B cell (primary cell): ENCODE data around the gene POLR1G. TPM values are rescaled to one million over a fixed set of nuclear protein-coding genes. Genes with fewer than 3 reads are reported as not detected.

ENCODE experiments used
- ATAC-seq: fragments of 200-7000 bp; cut with Tn5 transposase; one replicate; pipeline ENCODE4 v1.10.0; 2021; ENCODE audit warnings: low read depth, mild to moderate bottlenecking, moderate number of reproducible peaks, moderate library complexity
- CTCF ChIA-PET: fragments of 350-600 bp; sonication (Branson Sonifier 250); formaldehyde crosslinking; loops from one replicate; lab custom pipeline; 2021; ENCODE audit warnings: antibody characterized with exemption, inconsistent platforms; lab: Charles Lee
- POLR2A ChIA-PET: fragments of 350-600 bp; sonication (Branson Sonifier 250); formaldehyde crosslinking; loops from one replicate; lab custom pipeline; 2021; ENCODE audit warnings: antibody characterized with exemption; lab: Charles Lee
- DNase-seq: peaks from one replicate; pipeline ENCODE4 v3.0.0; 2013
- H2AFZ ChIP-seq: 2 replicates; pipeline ENCODE4 v1.6.1; 2012; ENCODE audit warnings: mild to moderate bottlenecking, low read depth, low read length; ENCODE audit not compliant: insufficient read depth, poor library complexity, severe bottlenecking
- H3K27ac ChIP-seq, 2 donors: 1 replicate in 1 of 2; 2 replicates in 1 of 2; pipeline ENCODE4 v1.5.1; 2012 to 2013; ENCODE audit warnings: low read length in 2 of 2, mild to moderate bottlenecking in 2 of 2, moderate library complexity in 1 of 2
- H3K27me3 ChIP-seq, 4 experiments: fragments of 200-600 bp in 1 of 4; sonication (generic) in 1 of 4; replicated peaks in 1 of 4; 1 replicate in 2 of 4; 2 replicates in 2 of 4; pipeline versions ENCODE4 v1.6.1 to v1.7.0; 2013 to 2016; ENCODE audit warnings: low read length in 3 of 4, mild to moderate bottlenecking in 2 of 4, mixed read lengths in 1 of 4, moderate library complexity in 1 of 4; ENCODE audit not compliant: insufficient read depth in 4 of 4, control insufficient read depth in 3 of 4; ENCODE audit errors: control extremely low read depth in 1 of 4
- H3K36me3 ChIP-seq, 2 experiments: replicated peaks in 1 of 2; 1 replicate in 1 of 2; 2 replicates in 1 of 2; pipeline versions ENCODE4 v1.6.1 to v1.7.1; 2013; ENCODE audit warnings: low read length in 1 of 2; ENCODE audit not compliant: insufficient read depth in 2 of 2, control insufficient read depth in 1 of 2; ENCODE audit errors: control extremely low read depth in 1 of 2, extremely low read depth in 1 of 2
- H3K4me1 ChIP-seq, 2 donors: fragments of 200-600 bp in 1 of 2; sonication (generic) in 1 of 2; 1 replicate in 1 of 2; 2 replicates in 1 of 2; pipeline versions ENCODE4 v1.5.1 to v1.6.1; 2013 to 2017; ENCODE audit warnings: low read length in 2 of 2; ENCODE audit not compliant: control insufficient read depth in 2 of 2, insufficient read depth in 2 of 2
- H3K4me2 ChIP-seq: replicated peaks from 2 replicates; pipeline ENCODE3; 2012; ENCODE audit warnings: mild to moderate bottlenecking, low read depth, low read length; ENCODE audit not compliant: poor library complexity, severe bottlenecking
- H3K4me3 ChIP-seq, 5 experiments: fragments of 200-600 bp in 1 of 5; sonication (generic) in 1 of 5; 1 replicate in 3 of 5; 2 replicates in 2 of 5; pipeline versions ENCODE4 v1.5.1 to v1.7.0; 2011 to 2016; ENCODE audit warnings: low read length in 4 of 5, mild to moderate bottlenecking in 4 of 5, low read depth in 2 of 5, control low read depth in 1 of 5, moderate library complexity in 1 of 5; ENCODE audit not compliant: insufficient read depth in 1 of 5; ENCODE audit errors: control extremely low read depth in 1 of 5, extremely low read depth in 1 of 5
- H3K79me2 ChIP-seq: fragments of 200-600 bp; sonication (generic); one replicate; pipeline ENCODE4 v1.6.0; 2016; ENCODE audit warnings: low read length; ENCODE audit not compliant: control insufficient read depth, insufficient read depth
- H3K9ac ChIP-seq: fragments of 200-600 bp; sonication (generic); 2 replicates; pipeline ENCODE4 v1.6.1; 2017; ENCODE audit warnings: mild to moderate bottlenecking, low read length, moderate library complexity
- H3K9me3 ChIP-seq, 3 donors: one replicate each; pipeline versions ENCODE4 v1.6.1 to v1.7.1; 2013; ENCODE audit warnings: low read length in 2 of 3; ENCODE audit not compliant: control insufficient read depth in 2 of 3, insufficient read depth in 1 of 3; ENCODE audit errors: control extremely low read depth in 1 of 3
- H4K20me1 ChIP-seq: 2 replicates; pipeline ENCODE4 v1.6.0; 2012; ENCODE audit warnings: mild to moderate bottlenecking, low read length; ENCODE audit not compliant: insufficient read depth, control insufficient read depth, poor library complexity, severe bottlenecking
- H3K27ac Mint-ChIP-seq: one replicate; pipeline ENCODE4 v1.8.0; 2021; ENCODE audit warnings: mixed read lengths
- H3K27me3 Mint-ChIP-seq: one replicate; pipeline ENCODE4 v1.8.0; 2021; ENCODE audit warnings: mixed read lengths
- H3K4me1 Mint-ChIP-seq: one replicate; pipeline ENCODE4 v1.8.0; 2021; ENCODE audit warnings: mixed read lengths
- H3K4me3 Mint-ChIP-seq: one replicate; pipeline ENCODE4 v1.8.0; 2021; ENCODE audit warnings: mixed read lengths
- H3K9me3 Mint-ChIP-seq: one replicate; pipeline ENCODE4 v1.8.0; 2022; ENCODE audit warnings: mixed read lengths; ENCODE audit not compliant: insufficient read depth
- EZH2 ChIP-seq: IDR thresholded peaks from 2 replicates; pipeline ENCODE4 v1.6.1; 2012; ENCODE audit warnings: borderline replicate concordance, low read depth, mild to moderate bottlenecking, moderate library complexity, low read length; ENCODE audit not compliant: insufficient read depth, poor library complexity, severe bottlenecking
- WGBS: methylation state at CpG from one replicate; pipeline ENCODE4 v1.1.5; 2013; ENCODE audit warnings: missing lambda C conversion rate; ENCODE audit not compliant: insufficient coverage; 5-methylcytosine and 5-hydroxymethylcytosine counted together
- intact Hi-C: fragments of 100-400 bp; cut with micrococcal nuclease; formaldehyde crosslinking; loops from one replicate; pipeline ENCODE4 v1.10.0; 2022
- polyA plus RNA-seq: library from polyadenylated mRNA; depleted of rRNA; stranded (reverse); fragments of >200 nt; gene quantifications from 2 replicates; pipeline ENCODE4 v1.2.3, GENCODE V29; 2012
- total RNA-seq, 2 donors: library from RNA; stranded (reverse); fragments of 120-200 nt in 1 of 2; gene quantifications; 1 replicate in 1 of 2; 2 replicates in 1 of 2; pipeline versions ENCODE4 v1.2.3 to v1.2.4, GENCODE V29; 2013 to 2022
- TF ChIP-seq, protein P1 (sequence below): fragments of 200-600 bp; IDR thresholded peaks from one replicate; pipeline ENCODE4 v1.8.0; 2022; ENCODE audit warnings: antibody characterized with exemption, mild to moderate bottlenecking

POLR1G gene
- total and polyA plus RNA-seq, 2 donors (not counting 1 experiment from before 2014, with no cell fraction given): 2.1 to 4.3 TPM

DNA sequence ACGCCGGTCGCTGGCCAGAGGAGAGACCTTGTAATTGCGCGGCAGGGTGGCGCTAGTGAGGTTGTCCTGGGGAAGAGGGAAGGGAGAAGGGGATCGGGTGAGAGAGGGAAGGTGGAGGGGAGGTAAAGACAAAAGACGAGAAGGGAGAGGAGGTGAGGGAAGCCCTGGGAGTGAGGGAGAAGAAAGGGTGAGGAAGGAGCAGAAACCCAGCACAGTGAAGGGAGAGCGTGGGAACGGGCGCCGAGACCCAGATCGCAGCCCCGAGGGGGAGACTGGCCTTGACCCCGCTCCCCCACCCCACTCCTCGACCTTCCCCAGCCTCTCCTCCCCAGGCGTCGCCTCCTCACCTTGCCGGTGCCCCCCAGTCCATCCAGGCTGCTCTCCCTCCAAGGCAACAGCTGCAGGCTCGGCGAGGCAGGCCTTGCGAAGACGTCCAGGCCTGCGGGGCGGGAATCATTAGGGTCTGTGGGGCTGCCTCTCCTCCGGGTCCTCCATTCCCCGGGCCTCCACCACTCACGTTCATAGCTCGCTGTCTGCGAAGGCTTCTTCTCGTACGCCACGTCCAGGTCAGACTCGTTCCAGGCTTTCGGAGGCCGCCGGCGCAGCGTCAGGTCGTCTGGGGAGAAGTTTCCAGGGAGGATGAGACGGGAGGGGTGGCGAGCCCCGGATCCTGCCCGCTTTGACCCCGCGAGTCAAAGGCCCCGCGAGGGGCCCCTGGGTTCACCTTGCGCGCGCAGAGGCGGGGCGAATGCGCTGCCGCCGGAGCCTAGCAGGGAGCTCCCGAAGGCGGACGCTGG, 10.4 kb upstream of the POLR1G start:
- Histone ChIP-seq H3K79me2 (no peaks in the 10 kb centered on the region), H3K9ac (no peak overlapping the region), H4K20me1 (no peaks in the 10 kb centered on the region), H3K4me3 (no peak overlapping the region), H2AFZ (no peak overlapping the region), H3K4me2 (no peak overlapping the region), H3K9me3 (no peaks in the 10 kb centered on the region), H3K4me1 (peaks cover 9 to 13% of the 10 kb centered on the region in 2 donors), H3K27ac (no peak overlapping the region), H3K27me3 (peaks cover 0 to 25% (median 14%) of the 10 kb centered on the region in 4 experiments), H3K36me3 (no peaks in the 10 kb centered on the region)
- no peak overlapping the region for H3K27ac Mint-ChIP-seq
- 33% methylated on average over 55 of the region's 59 CpGs for WGBS
- no peaks in the 10 kb centered on the region for H3K9me3 Mint-ChIP-seq
- ChIA-PET CTCF (no interaction called here), POLR2A (no interaction called here)
- no peak for DNase-seq
- no peak overlapping the region for H3K4me3 Mint-ChIP-seq
- H3K4me1 Mint-ChIP-seq: peaks cover 11% of the 10 kb centered on the region
- TF ChIP-seq, protein P1, sequence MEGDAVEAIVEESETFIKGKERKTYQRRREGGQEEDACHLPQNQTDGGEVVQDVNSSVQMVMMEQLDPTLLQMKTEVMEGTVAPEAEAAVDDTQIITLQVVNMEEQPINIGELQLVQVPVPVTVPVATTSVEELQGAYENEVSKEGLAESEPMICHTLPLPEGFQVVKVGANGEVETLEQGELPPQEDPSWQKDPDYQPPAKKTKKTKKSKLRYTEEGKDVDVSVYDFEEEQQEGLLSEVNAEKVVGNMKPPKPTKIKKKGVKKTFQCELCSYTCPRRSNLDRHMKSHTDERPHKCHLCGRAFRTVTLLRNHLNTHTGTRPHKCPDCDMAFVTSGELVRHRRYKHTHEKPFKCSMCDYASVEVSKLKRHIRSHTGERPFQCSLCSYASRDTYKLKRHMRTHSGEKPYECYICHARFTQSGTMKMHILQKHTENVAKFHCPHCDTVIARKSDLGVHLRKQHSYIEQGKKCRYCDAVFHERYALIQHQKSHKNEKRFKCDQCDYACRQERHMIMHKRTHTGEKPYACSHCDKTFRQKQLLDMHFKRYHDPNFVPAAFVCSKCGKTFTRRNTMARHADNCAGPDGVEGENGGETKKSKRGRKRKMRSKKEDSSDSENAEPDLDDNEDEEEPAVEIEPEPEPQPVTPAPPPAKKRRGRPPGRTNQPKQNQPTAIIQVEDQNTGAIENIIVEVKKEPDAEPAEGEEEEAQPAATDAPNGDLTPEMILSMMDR: no peak
- no peak for TF ChIP-seq EZH2
- ATAC-seq: no peak
- intact Hi-C loops: no loop called here
- peaks cover 26% of the 10 kb centered on the region for H3K27me3 Mint-ChIP-seq

DNA sequence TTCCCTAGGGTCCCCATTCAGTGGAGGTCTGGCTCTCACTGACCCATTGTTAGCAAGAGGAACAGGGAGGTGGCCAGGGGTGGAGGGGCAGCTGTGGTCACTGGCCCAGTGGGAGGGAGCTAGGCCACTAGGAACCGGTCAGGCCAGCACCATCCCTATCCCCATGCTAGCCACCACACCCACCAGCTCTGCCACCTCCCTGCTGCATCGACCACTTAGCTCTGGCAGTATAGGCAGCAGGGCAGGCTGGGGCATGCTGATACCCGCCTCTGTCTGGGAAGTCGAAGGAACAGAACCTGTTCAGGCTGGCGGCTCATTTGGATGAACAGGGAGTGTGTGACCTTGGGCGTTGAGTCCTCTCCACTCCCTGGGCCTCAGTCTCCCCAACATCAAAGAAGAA, 6.3 kb upstream of the POLR1G start:
- peaks cover 0 to 55% (median 31%) of the 10 kb centered on the region in 4 experiments for H3K27me3 ChIP-seq
- POLR2A ChIA-PET: interaction anchor here (0.6 kb wide), 1 partner anchor 243 kb away, joined by 3 read pairs; no protein-coding TSS in a partner anchor
- Mint-ChIP-seq H3K27ac (no peak overlapping the region), H3K4me3 (no peak overlapping the region), H3K4me1 (peaks cover 31% of the 10 kb centered on the region), H3K9me3 (no peaks in the 10 kb centered on the region), H3K27me3 (peaks cover 39% of the 10 kb centered on the region)
- H3K27ac ChIP-seq: no peak overlapping the region
- intact Hi-C loops: loop anchor here (10.0 kb wide), 1 partner anchor 595 kb away; the partner anchor contains the start of gene CCDC61
- H3K79me2 ChIP-seq: peaks cover 20% of the 10 kb centered on the region
- H3K4me1 ChIP-seq: peaks cover 33 to 34% of the 10 kb centered on the region in 2 donors
- no peaks in the 10 kb centered on the region for H3K36me3 ChIP-seq
- peaks cover 28% of the 10 kb centered on the region for H4K20me1 ChIP-seq
- peaks cover 0 to 12% (median 0%) of the 10 kb centered on the region in 3 donors for H3K9me3 ChIP-seq
- no peak overlapping the region for H3K9ac ChIP-seq
- ATAC-seq: no peak
- H3K4me2 ChIP-seq: no peak overlapping the region
- TF ChIP-seq EZH2: no peak
- TF ChIP-seq, protein P1: no peak
- DNase-seq: no peak
- no peak overlapping the region for H3K4me3 ChIP-seq
- no peak overlapping the region for H2AFZ ChIP-seq
- 98% methylated on average over 6 of the region's 6 CpGs for WGBS
- CTCF ChIA-PET: interaction anchor here (0.9 to 3.0 kb wide), 5 partner anchors 9 to 85 kb away, joined by 3 to 19 read pairs (median 6); no protein-coding TSS in a partner anchor
